RWPE2 (cell line): Measurements from ENCODE around the gene IL20RA.

ENCODE experiments used
- ATAC-seq: fragments of 200-7000 bp; cut with Tn5 transposase; 3 replicates; pipeline ENCODE4 v1.9.1; 2021; ENCODE audit warnings: low read depth
- DNase-seq: peaks from one replicate; pipeline ENCODE4 v3.0.0-alpha.2; 2020; ENCODE audit warnings: low spot score
- H3K27ac ChIP-seq: fragments of 450-650 bp; 2 replicates; pipeline ENCODE4 v1.5.1; 2017; ENCODE audit warnings: mild to moderate bottlenecking; ENCODE audit not compliant: poor library complexity, severe bottlenecking
- H3K27me3 ChIP-seq: fragments of 250-450 bp; sonication (Bioruptor Pico); 2 replicates; pipeline ENCODE4 v1.5.1; 2021; ENCODE audit warnings: mild to moderate bottlenecking, moderate library complexity; ENCODE audit not compliant: insufficient read depth, poor library complexity, severe bottlenecking
- H3K36me3 ChIP-seq: fragments of 250-450 bp; sonication (Bioruptor Pico); 2 replicates; pipeline ENCODE4 v1.5.1; 2020; ENCODE audit warnings: low read depth, mild to moderate bottlenecking, moderate library complexity
- H3K4me1 ChIP-seq: fragments of 250-450 bp; sonication (Bioruptor Pico); 2 replicates; pipeline ENCODE4 v1.5.1; 2021; ENCODE audit warnings: mild to moderate bottlenecking, moderate library complexity; ENCODE audit not compliant: insufficient read depth, poor library complexity, severe bottlenecking
- H3K4me3 ChIP-seq: fragments of 250-450 bp; sonication (Bioruptor Pico); 2 replicates; pipeline ENCODE4 v1.5.1; 2021; ENCODE audit warnings: mild to moderate bottlenecking, moderate library complexity; ENCODE audit not compliant: severe bottlenecking
- H3K9me3 ChIP-seq: fragments of 250-450 bp; sonication (Bioruptor Pico); 2 replicates; pipeline ENCODE4 v1.5.1; 2021; ENCODE audit warnings: mild to moderate bottlenecking, moderate library complexity; ENCODE audit not compliant: severe bottlenecking
- TF ChIP-seq, protein P1 (sequence below): fragments of 450-650 bp; IDR thresholded peaks from one replicate; pipeline ENCODE4 v1.5.1; 2017; ENCODE audit warnings: mild to moderate bottlenecking, moderate library complexity; ENCODE audit not compliant: poor library complexity, severe bottlenecking

The IL20RA gene

DNA sequence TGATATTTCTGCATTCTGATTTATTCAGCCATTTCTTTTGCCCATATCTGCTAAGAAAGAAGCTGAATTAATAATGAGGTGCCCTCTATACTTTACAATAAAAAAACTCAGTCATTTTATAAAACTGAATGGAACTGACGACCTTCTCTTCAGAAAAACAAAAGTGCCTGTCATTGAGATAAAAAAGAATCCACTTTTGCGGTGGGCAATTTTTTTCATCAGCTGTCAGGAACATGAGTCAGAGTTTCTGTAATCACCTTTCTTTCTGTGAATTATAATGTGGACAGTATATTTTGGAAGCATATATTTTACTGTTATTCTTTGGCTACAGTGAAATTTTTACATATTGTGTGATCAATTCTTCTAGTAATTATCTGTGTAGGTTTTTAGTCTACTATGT lies 33.4 kb downstream of the IL20RA start:
- Histone ChIP-seq H3K27ac (no peak overlapping the region), H3K27me3 (no peaks in the 10 kb centered on the region), H3K9me3 (no peaks in the 10 kb centered on the region), H3K36me3 (no peaks in the 10 kb centered on the region), H3K4me1 (peaks cover 13% of the 10 kb centered on the region), H3K4me3 (no peak overlapping the region)
- ATAC-seq = no peak
- TF ChIP-seq, protein P1, sequence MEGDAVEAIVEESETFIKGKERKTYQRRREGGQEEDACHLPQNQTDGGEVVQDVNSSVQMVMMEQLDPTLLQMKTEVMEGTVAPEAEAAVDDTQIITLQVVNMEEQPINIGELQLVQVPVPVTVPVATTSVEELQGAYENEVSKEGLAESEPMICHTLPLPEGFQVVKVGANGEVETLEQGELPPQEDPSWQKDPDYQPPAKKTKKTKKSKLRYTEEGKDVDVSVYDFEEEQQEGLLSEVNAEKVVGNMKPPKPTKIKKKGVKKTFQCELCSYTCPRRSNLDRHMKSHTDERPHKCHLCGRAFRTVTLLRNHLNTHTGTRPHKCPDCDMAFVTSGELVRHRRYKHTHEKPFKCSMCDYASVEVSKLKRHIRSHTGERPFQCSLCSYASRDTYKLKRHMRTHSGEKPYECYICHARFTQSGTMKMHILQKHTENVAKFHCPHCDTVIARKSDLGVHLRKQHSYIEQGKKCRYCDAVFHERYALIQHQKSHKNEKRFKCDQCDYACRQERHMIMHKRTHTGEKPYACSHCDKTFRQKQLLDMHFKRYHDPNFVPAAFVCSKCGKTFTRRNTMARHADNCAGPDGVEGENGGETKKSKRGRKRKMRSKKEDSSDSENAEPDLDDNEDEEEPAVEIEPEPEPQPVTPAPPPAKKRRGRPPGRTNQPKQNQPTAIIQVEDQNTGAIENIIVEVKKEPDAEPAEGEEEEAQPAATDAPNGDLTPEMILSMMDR = no peak
- no peak for DNase-seq

DNA sequence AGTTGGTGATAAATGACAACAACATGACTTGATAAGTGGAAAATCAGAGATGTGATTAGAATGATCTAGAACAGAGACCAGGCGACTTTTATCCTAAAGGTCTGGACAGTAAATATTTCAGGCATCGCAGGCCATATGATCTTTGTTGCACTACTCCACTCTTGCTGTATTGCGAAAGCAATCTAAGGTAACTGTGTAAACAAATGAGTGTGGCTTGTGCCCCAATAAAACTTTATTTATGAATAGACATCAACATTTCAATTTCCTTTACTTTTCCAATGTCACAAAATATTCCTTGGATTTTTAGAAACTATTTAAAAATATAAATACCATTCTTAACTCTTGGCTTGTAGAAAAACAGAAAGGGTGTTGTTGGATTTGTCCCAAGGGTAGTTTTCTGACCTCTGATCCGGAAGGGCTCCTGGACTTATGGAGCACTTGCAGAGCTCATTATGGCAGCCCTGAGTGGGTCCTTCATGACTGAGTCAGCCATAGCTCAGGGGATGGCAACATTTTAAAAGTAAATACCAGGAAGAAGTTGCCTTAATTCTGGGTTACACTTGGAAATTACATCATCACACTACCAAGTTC lies 34.5 kb downstream of the IL20RA start:
- no peak for DNase-seq
- Histone ChIP-seq H3K36me3 (no peaks in the 10 kb centered on the region), H3K4me1 (peaks cover 13% of the 10 kb centered on the region), H3K27ac (no peak overlapping the region), H3K9me3 (no peaks in the 10 kb centered on the region), H3K4me3 (no peak overlapping the region), H3K27me3 (no peaks in the 10 kb centered on the region)
- no peak for ATAC-seq
- TF ChIP-seq, protein P1 = no peak

DNA sequence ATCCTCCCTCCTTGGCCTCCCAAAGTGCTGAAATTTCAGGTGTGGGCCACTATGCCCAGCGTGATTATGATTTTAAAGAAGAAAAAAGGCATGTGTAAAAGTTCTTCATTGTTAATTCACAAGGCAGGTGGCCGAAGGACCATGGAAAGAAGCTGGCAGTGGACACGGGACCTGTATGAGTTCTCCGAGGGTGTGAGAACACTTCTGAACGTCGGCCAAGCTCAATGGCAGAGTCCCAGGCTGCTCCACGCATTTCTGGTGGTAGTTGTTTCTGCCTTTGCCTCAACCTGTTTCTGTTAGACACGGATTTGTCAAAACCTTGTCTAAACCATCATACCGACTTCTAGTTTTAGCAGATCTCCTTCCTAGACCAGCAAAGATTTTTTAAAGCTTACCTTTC lies 36.6 kb downstream of the IL20RA start:
- Histone ChIP-seq H3K36me3 (no peaks in the 10 kb centered on the region), H3K27me3 (no peaks in the 10 kb centered on the region), H3K27ac (no peak overlapping the region), H3K4me1 (peaks cover 8% of the 10 kb centered on the region), H3K4me3 (no peak overlapping the region), H3K9me3 (no peaks in the 10 kb centered on the region)
- TF ChIP-seq, protein P1 = no peak
- DNase-seq = no peak
- no peak for ATAC-seq

DNA sequence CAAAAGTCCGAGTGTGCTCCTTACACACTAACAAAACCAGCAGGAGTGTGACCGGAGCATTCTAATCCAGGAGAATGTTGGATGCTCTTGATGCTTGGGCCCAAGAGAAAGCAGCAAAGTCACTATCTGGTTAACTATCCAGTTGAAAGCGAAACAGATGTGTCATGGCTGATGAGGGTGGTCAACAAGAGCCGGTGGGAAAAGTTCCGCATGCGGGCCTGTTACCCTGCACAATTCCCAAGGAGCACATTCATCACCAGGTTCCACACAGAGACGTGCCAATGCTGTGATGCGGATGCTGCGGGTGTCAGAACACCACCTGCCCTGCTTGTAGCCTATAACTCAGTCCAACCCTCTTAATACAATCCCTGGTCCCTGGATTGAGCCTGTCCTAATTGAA lies 38.7 kb downstream of the IL20RA start:
- Histone ChIP-seq H3K27ac (no peak overlapping the region), H3K27me3 (no peaks in the 10 kb centered on the region), H3K4me1 (peaks cover 13% of the 10 kb centered on the region), H3K36me3 (no peaks in the 10 kb centered on the region), H3K9me3 (no peaks in the 10 kb centered on the region), H3K4me3 (no peak overlapping the region)
- TF ChIP-seq, protein P1 = no peak
- no peak for ATAC-seq
- no peak for DNase-seq

DNA sequence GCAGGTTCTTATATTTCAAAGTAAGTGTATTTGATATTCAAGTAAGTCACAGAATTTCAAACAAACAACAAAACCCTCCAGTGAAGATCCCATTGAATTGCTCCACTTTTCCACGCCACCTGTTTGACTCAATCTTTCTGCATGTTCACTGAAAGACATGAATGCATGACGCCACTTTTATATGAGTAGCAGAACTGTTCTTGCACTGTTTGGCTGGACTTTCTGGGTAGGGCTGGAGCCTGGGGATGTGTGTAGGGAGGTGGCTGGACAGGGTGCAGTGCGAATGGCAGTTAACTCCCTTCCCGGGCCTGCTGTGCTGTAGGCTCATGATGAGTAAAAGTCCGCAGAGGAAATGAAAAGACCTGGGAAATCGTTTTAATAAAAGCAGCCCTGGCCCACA lies 39.7 kb downstream of the IL20RA start:
- H3K36me3 ChIP-seq = no peaks in the 10 kb centered on the region
- no peak overlapping the region for H3K27ac ChIP-seq
- ATAC-seq (no peak), DNase-seq (no peak)
- TF ChIP-seq, protein P1 = no peak
- no peak overlapping the region for H3K4me3 ChIP-seq
- H3K27me3 ChIP-seq = no peaks in the 10 kb centered on the region
- peaks cover 21% of the 10 kb centered on the region for H3K4me1 ChIP-seq
- no peaks in the 10 kb centered on the region for H3K9me3 ChIP-seq
